Measurements from ENCODE around the gene LTB.
A peak's percentile ranks its signal among the peaks of the same experiment; 100 is the strongest.

Gene LTB

GRCh38 chr6:31621991-31622390 lies 39.8 kb upstream of the LTB start:
- Histone ChIP-seq H3K4me3 (ENCODE audit: low read depth in 1 of 5, low read length in 5 of 5) (peak overlapping the region; percentile 85 to 93 (median 86)), H3K27ac (ENCODE audit: low read depth, low read length) (peak overlapping the region; percentile 95), H3K9ac (ENCODE audit: low read length in 5 of 5) (peak overlapping the region in 4 of 5 donors; percentile 94 to 99 (median 96)), H3K27me3 (ENCODE audit: control insufficient read depth in 5 of 5, insufficient read depth in 4 of 5, low read length in 5 of 5) (no peaks in the 10 kb centered on the region), H3K4me1 (ENCODE audit: control insufficient read depth in 5 of 5, insufficient read depth in 5 of 5, low read length in 5 of 5) (peaks cover 0 to 36% (median 25%) of the 10 kb centered on the region in 5 donors), H3K36me3 (ENCODE audit: control insufficient read depth in 5 of 5, insufficient read depth in 5 of 5, low read length in 5 of 5) (peaks cover 0 to 38% (median 35%) of the 10 kb centered on the region in 5 donors), H3K9me3 (ENCODE audit: control insufficient read depth in 5 of 5, low read length in 5 of 5) (no peaks in the 10 kb centered on the region)

- H3K27ac ChIP-seq (ENCODE audit: low read depth, low read length), result peak overlapping the region; percentile 95
- peak overlapping the region; percentile 32 to 99 (median 95) for H3K9ac ChIP-seq (ENCODE audit: low read length in 5 of 5)
- H3K36me3 ChIP-seq (ENCODE audit: control insufficient read depth in 5 of 5, insufficient read depth in 5 of 5, low read length in 5 of 5), result peaks cover 0 to 32% (median 30%) of the 10 kb centered on the region in 5 donors
- no peaks in the 10 kb centered on the region for H3K9me3 ChIP-seq (ENCODE audit: control insufficient read depth in 5 of 5, low read length in 5 of 5)
- peak overlapping the region; percentile 85 to 93 (median 86) for H3K4me3 ChIP-seq (ENCODE audit: low read depth in 1 of 5, low read length in 5 of 5)
- peaks cover 0 to 36% (median 27%) of the 10 kb centered on the region in 5 donors for H3K4me1 ChIP-seq (ENCODE audit: control insufficient read depth in 5 of 5, insufficient read depth in 5 of 5, low read length in 5 of 5)
- no peaks in the 10 kb centered on the region for H3K27me3 ChIP-seq (ENCODE audit: control insufficient read depth in 5 of 5, insufficient read depth in 4 of 5, low read length in 5 of 5)
Measured at GRCh38 chr6:31621320-31621939, 39.2 kb upstream of the LTB start.

- peaks cover 0 to 37% (median 27%) of the 10 kb centered on the region in 5 donors for H3K4me1 ChIP-seq (ENCODE audit: control insufficient read depth in 5 of 5, insufficient read depth in 5 of 5, low read length in 5 of 5)
- no peaks in the 10 kb centered on the region for H3K9me3 ChIP-seq (ENCODE audit: control insufficient read depth in 5 of 5, low read length in 5 of 5)
- peaks cover 0 to 25% (median 23%) of the 10 kb centered on the region in 5 donors for H3K36me3 ChIP-seq (ENCODE audit: control insufficient read depth in 5 of 5, insufficient read depth in 5 of 5, low read length in 5 of 5)
- peak within 1 kb of the TSS; percentile 85 to 93 (median 86) for H3K4me3 ChIP-seq (ENCODE audit: low read depth in 1 of 5, low read length in 5 of 5)
- H3K9ac ChIP-seq (ENCODE audit: low read length in 5 of 5), result peak within 1 kb of the TSS; percentile 32 to 99 (median 95)
- H3K27ac ChIP-seq (ENCODE audit: low read depth, low read length), result peak within 1 kb of the TSS; percentile 95
- no peaks in the 10 kb centered on the region for H3K27me3 ChIP-seq (ENCODE audit: control insufficient read depth in 5 of 5, insufficient read depth in 4 of 5, low read length in 5 of 5)
Measured at GRCh38 chr6:31620586-31621319, 38.5 kb upstream of the LTB start, which contains the start of gene PRRC2A. TSS of gene PRRC2A (plus strand) at chr6:31620715. CDS start at chr6:31622790, 2,075 bp downstream.

GRCh38 chr6:31619805-31620585 lies 37.8 kb upstream of the LTB start:
- Histone ChIP-seq H3K9ac (ENCODE audit: low read length in 5 of 5) (peak overlapping the region; percentile 16 to 88 (median 80)), H3K36me3 (ENCODE audit: control insufficient read depth in 5 of 5, insufficient read depth in 5 of 5, low read length in 5 of 5) (peaks cover 0 to 18% (median 15%) of the 10 kb centered on the region in 5 donors)

GRCh38 chr6:31617010-31617409 lies 34.8 kb upstream of the LTB start:
- Histone ChIP-seq H3K27me3 (ENCODE audit: control insufficient read depth in 5 of 5, insufficient read depth in 4 of 5, low read length in 5 of 5) (no peaks in the 10 kb centered on the region), H3K4me1 (ENCODE audit: control insufficient read depth in 5 of 5, insufficient read depth in 5 of 5, low read length in 5 of 5) (peaks cover 0 to 30% (median 14%) of the 10 kb centered on the region in 5 donors), H3K27ac (ENCODE audit: low read depth, low read length) (no peak overlapping the region), H3K4me3 (ENCODE audit: low read depth in 1 of 5, low read length in 5 of 5) (no peak overlapping the region), H3K9ac (ENCODE audit: low read length in 5 of 5) (no peak overlapping the region), H3K36me3 (ENCODE audit: control insufficient read depth in 5 of 5, insufficient read depth in 5 of 5, low read length in 5 of 5) (no peaks in the 10 kb centered on the region), H3K9me3 (ENCODE audit: control insufficient read depth in 5 of 5, low read length in 5 of 5) (no peaks in the 10 kb centered on the region)

More at GRCh38 chr6:31619805-31620585, 37.8 kb upstream of the LTB start:
- H3K4me1 ChIP-seq (ENCODE audit: control insufficient read depth in 5 of 5, insufficient read depth in 5 of 5, low read length in 5 of 5), result peaks cover 0 to 38% (median 27%) of the 10 kb centered on the region in 5 donors
- H3K4me3 ChIP-seq (ENCODE audit: low read depth in 1 of 5, low read length in 5 of 5), result peak overlapping the region; percentile 56 to 93 (median 86)
- no peaks in the 10 kb centered on the region for H3K9me3 ChIP-seq (ENCODE audit: control insufficient read depth in 5 of 5, low read length in 5 of 5)
- H3K27ac ChIP-seq (ENCODE audit: low read depth, low read length), result peak overlapping the region; percentile 95
- H3K27me3 ChIP-seq (ENCODE audit: control insufficient read depth in 5 of 5, insufficient read depth in 4 of 5, low read length in 5 of 5), result no peaks in the 10 kb centered on the region

GRCh38 chr6:31615748-31616147 lies 33.5 kb upstream of the LTB start:
- H3K9ac ChIP-seq (ENCODE audit: low read length in 5 of 5), result peak overlapping the region in 3 of 5 donors; percentile 26 to 47 (median 37)
- H3K36me3 ChIP-seq (ENCODE audit: control insufficient read depth in 5 of 5, insufficient read depth in 5 of 5, low read length in 5 of 5), result no peaks in the 10 kb centered on the region
- H3K4me3 ChIP-seq (ENCODE audit: low read depth in 1 of 5, low read length in 5 of 5), result peak overlapping the region; percentile 17 to 47 (median 44)
- no peaks in the 10 kb centered on the region for H3K9me3 ChIP-seq (ENCODE audit: control insufficient read depth in 5 of 5, low read length in 5 of 5)
- H3K4me1 ChIP-seq (ENCODE audit: control insufficient read depth in 5 of 5, insufficient read depth in 5 of 5, low read length in 5 of 5), result peaks cover 0 to 18% (median 3%) of the 10 kb centered on the region in 5 donors
- H3K27me3 ChIP-seq (ENCODE audit: control insufficient read depth in 5 of 5, insufficient read depth in 4 of 5, low read length in 5 of 5), result no peaks in the 10 kb centered on the region
- no peak overlapping the region for H3K27ac ChIP-seq (ENCODE audit: low read depth, low read length)

- H3K27me3 ChIP-seq (ENCODE audit: control insufficient read depth in 5 of 5, insufficient read depth in 4 of 5, low read length in 5 of 5), result no peaks in the 10 kb centered on the region
- H3K9me3 ChIP-seq (ENCODE audit: control insufficient read depth in 5 of 5, low read length in 5 of 5), result no peaks in the 10 kb centered on the region
- H3K36me3 ChIP-seq (ENCODE audit: control insufficient read depth in 5 of 5, insufficient read depth in 5 of 5, low read length in 5 of 5), result no peaks in the 10 kb centered on the region
- H3K4me3 ChIP-seq (ENCODE audit: low read depth in 1 of 5, low read length in 5 of 5), result peak within 1 kb of the TSS; percentile 17 to 47 (median 44)
- peak within 1 kb of the TSS in 3 of 5 donors; percentile 26 to 47 (median 37) for H3K9ac ChIP-seq (ENCODE audit: low read length in 5 of 5)
- H3K27ac ChIP-seq (ENCODE audit: low read depth, low read length), result no peak within 1 kb of the TSS
- H3K4me1 ChIP-seq (ENCODE audit: control insufficient read depth in 5 of 5, insufficient read depth in 5 of 5, low read length in 5 of 5), result peaks cover 0 to 18% (median 3%) of the 10 kb centered on the region in 5 donors
Measured at GRCh38 chr6:31614684-31615578, 32.7 kb upstream of the LTB start, which contains the start of gene AIF1. TSS of gene AIF1 (plus strand) at chr6:31615234. CDS start at chr6:31615330, 96 bp downstream.

- no peak overlapping the region for H3K27ac ChIP-seq (ENCODE audit: low read depth, low read length)
- H3K4me3 ChIP-seq (ENCODE audit: low read depth in 1 of 5, low read length in 5 of 5), result no peak overlapping the region
- H3K4me1 ChIP-seq (ENCODE audit: control insufficient read depth in 5 of 5, insufficient read depth in 5 of 5, low read length in 5 of 5), result peaks cover 0 to 14% (median 0%) of the 10 kb centered on the region in 5 donors
- H3K27me3 ChIP-seq (ENCODE audit: control insufficient read depth in 5 of 5, insufficient read depth in 4 of 5, low read length in 5 of 5), result no peaks in the 10 kb centered on the region
- no peaks in the 10 kb centered on the region for H3K36me3 ChIP-seq (ENCODE audit: control insufficient read depth in 5 of 5, insufficient read depth in 5 of 5, low read length in 5 of 5)
- H3K9me3 ChIP-seq (ENCODE audit: control insufficient read depth in 5 of 5, low read length in 5 of 5), result no peaks in the 10 kb centered on the region
- H3K9ac ChIP-seq (ENCODE audit: low read length in 5 of 5), result no peak overlapping the region
Measured at GRCh38 chr6:31614075-31614619, 31.9 kb upstream of the LTB start.

GRCh38 chr6:31610968-31611367 lies 28.7 kb upstream of the LTB start:
- Histone ChIP-seq H3K27me3 (ENCODE audit: control insufficient read depth in 5 of 5, insufficient read depth in 4 of 5, low read length in 5 of 5) (no peaks in the 10 kb centered on the region), H3K27ac (ENCODE audit: low read depth, low read length) (no peak overlapping the region), H3K9me3 (ENCODE audit: control insufficient read depth in 5 of 5, low read length in 5 of 5) (no peaks in the 10 kb centered on the region), H3K36me3 (ENCODE audit: control insufficient read depth in 5 of 5, insufficient read depth in 5 of 5, low read length in 5 of 5) (no peaks in the 10 kb centered on the region), H3K4me1 (ENCODE audit: control insufficient read depth in 5 of 5, insufficient read depth in 5 of 5, low read length in 5 of 5) (peaks cover 0 to 3% (median 0%) of the 10 kb centered on the region in 5 donors), H3K4me3 (ENCODE audit: low read depth in 1 of 5, low read length in 5 of 5) (no peak overlapping the region), H3K9ac (ENCODE audit: low read length in 5 of 5) (no peak overlapping the region)

Measured in subcutaneous abdominal adipose tissue (tissue), 5 donors.